H1 (cell line): ENCODE results near the gene ERC1. TPM values are rescaled to one million over a fixed set of nuclear protein-coding genes. Genes with fewer than 3 reads are reported as not detected.

Experiments
- CTCF ChIA-PET: fragments of 300-600 bp; sonication (Branson Sonifier 250); formaldehyde crosslinking; loops from one replicate; lab custom pipeline; 2021; ENCODE audit not compliant: partially characterized antibody; lab: Charles Lee
- POLR2A ChIA-PET: fragments of 300-600 bp; sonication (Branson Sonifier 250); formaldehyde crosslinking; loops from one replicate; lab custom pipeline; 2021; ENCODE audit warnings: inconsistent platforms; ENCODE audit not compliant: partially characterized antibody; lab: Charles Lee
- DNase-seq, 2 experiments: peaks; one replicate each; pipeline versions ENCODE4 v3.0.0 to v3.0.0-alpha.2; 2010 to 2022; ENCODE audit warnings: low spot score in 2 of 2, low read depth in 1 of 2, mixed read lengths in 1 of 2
- FAIRE-seq: peaks from 2 replicates; lab custom pipeline; 2011; peaks lifted over from hg19 to GRCh38; lab: Jason Lieb, UNC
- H2AFZ ChIP-seq: 2 replicates; pipeline ENCODE4 v1.8.1; 2012; ENCODE audit warnings: low read length, inconsistent platforms
- H2AK5ac ChIP-seq: 2 replicates; pipeline ENCODE4 v1.6.1; 2013; ENCODE audit warnings: low read depth, low read length
- H2BK120ac ChIP-seq: replicated peaks from 2 replicates; pipeline ENCODE3; 2013; ENCODE audit warnings: low read depth, low read length, inconsistent platforms
- H2BK12ac ChIP-seq: 2 replicates; pipeline ENCODE4 v1.6.1; 2013; ENCODE audit warnings: low read depth, low read length
- H2BK15ac ChIP-seq: 2 replicates; pipeline ENCODE4 v1.6.1; 2013; ENCODE audit warnings: low read length
- H2BK20ac ChIP-seq: 2 replicates; pipeline ENCODE4 v1.6.1; 2013; ENCODE audit warnings: low read length
- H2BK5ac ChIP-seq: 2 replicates; pipeline ENCODE4 v1.6.1; 2013; ENCODE audit warnings: low read depth, low read length
- H3K14ac ChIP-seq: 2 replicates; pipeline ENCODE4 v1.6.1; 2013; ENCODE audit warnings: inconsistent platforms; ENCODE audit not compliant: insufficient read length
- H3K18ac ChIP-seq: 2 replicates; pipeline ENCODE4 v1.6.1; 2013; ENCODE audit warnings: low read length; ENCODE audit errors: extremely low read depth
- H3K23ac ChIP-seq: 2 replicates; pipeline ENCODE4 v1.6.1; 2013; ENCODE audit warnings: inconsistent platforms; ENCODE audit not compliant: insufficient read length
- H3K23me2 ChIP-seq: 2 replicates; pipeline ENCODE4 v1.6.1; 2013; ENCODE audit warnings: low read depth, low read length
- H3K27ac ChIP-seq: 2 replicates; pipeline ENCODE4 v1.6.1; 2011; ENCODE audit warnings: low read depth, low read length, inconsistent platforms
- H3K27me3 ChIP-seq, 4 experiments: replicated peaks in 1 of 4; 1 replicate in 1 of 4; 2 replicates in 3 of 4; pipeline versions ENCODE4 v1.6.1 to v1.8.1; 2011 to 2013; ENCODE audit warnings: low read length in 3 of 4, mild to moderate bottlenecking in 3 of 4, inconsistent platforms in 2 of 4, mixed read lengths in 2 of 4, moderate library complexity in 1 of 4; ENCODE audit not compliant: control insufficient read depth in 3 of 4, insufficient read depth in 3 of 4; ENCODE audit errors: extremely low read depth in 1 of 4
- H3K36me3 ChIP-seq, 4 experiments: 2 replicates each; pipeline versions ENCODE4 v1.6.1 to v1.8.1; 2011 to 2013; ENCODE audit warnings: mild to moderate bottlenecking in 4 of 4, low read length in 3 of 4, moderate library complexity in 2 of 4, control low read depth in 1 of 4, inconsistent platforms in 1 of 4; ENCODE audit not compliant: insufficient read depth in 4 of 4, control insufficient read depth in 2 of 4
- H3K4ac ChIP-seq: replicated peaks from 2 replicates; pipeline ENCODE3; 2013; ENCODE audit warnings: low read length, low read depth, mixed read lengths, inconsistent platforms; ENCODE audit not compliant: insufficient read length
- H3K4me1 ChIP-seq, 4 experiments: replicated peaks in 1 of 4; 1 replicate in 1 of 4; 2 replicates in 3 of 4; pipeline versions ENCODE4 v1.6.1 to v1.8.1; 2011 to 2013; ENCODE audit warnings: low read length in 3 of 4, inconsistent platforms in 2 of 4, mixed read lengths in 1 of 4; ENCODE audit not compliant: insufficient read depth in 4 of 4, control insufficient read depth in 3 of 4
- H3K4me2 ChIP-seq, 2 experiments: 2 replicates each; pipeline versions ENCODE4 v1.6.1 to v1.8.1; 2011 to 2013; ENCODE audit warnings: low read depth in 2 of 2, low read length in 2 of 2, control low read depth in 1 of 2, inconsistent platforms in 1 of 2, mild to moderate bottlenecking in 1 of 2; ENCODE audit not compliant: insufficient read depth in 1 of 2
- H3K4me3 ChIP-seq, 4 experiments: fragments of 200-600, 300-600 bp in 1 of 4; sonication (generic), shearing (Covaris generic), sonication (Bioruptor Twin) in 1 of 4; 2 replicates each; pipeline versions ENCODE4 v1.5.1 to v1.8.1; 2011 to 2016; ENCODE audit warnings: low read length in 4 of 4, low read depth in 3 of 4, control low read depth in 2 of 4, inconsistent platforms in 2 of 4, mild to moderate bottlenecking in 2 of 4, mixed read lengths in 1 of 4, moderate library complexity in 1 of 4; ENCODE audit not compliant: insufficient read depth in 2 of 4; ENCODE audit errors: extremely low read depth in 1 of 4
- H3K56ac ChIP-seq: replicated peaks from 2 replicates; pipeline ENCODE3; 2013; ENCODE audit warnings: low read depth, mild to moderate bottlenecking, mixed read lengths, low read length, inconsistent platforms; ENCODE audit not compliant: insufficient read length
- H3K79me1 ChIP-seq: 2 replicates; pipeline ENCODE4 v1.6.1; 2013; ENCODE audit warnings: low read depth, low read length, control low read depth
- H3K79me2 ChIP-seq, 2 experiments: 2 replicates each; pipeline versions ENCODE4 v1.6.1 to v1.8.1; 2012 to 2013; ENCODE audit warnings: low read length in 2 of 2, mild to moderate bottlenecking in 2 of 2, inconsistent platforms in 1 of 2; ENCODE audit not compliant: insufficient read depth in 2 of 2, control insufficient read depth in 1 of 2
- H3K9ac ChIP-seq, 4 experiments: replicated peaks in 1 of 4; 1 replicate in 1 of 4; 2 replicates in 3 of 4; pipeline versions ENCODE4 v1.6.1 to v1.8.1; 2011 to 2013; ENCODE audit warnings: low read depth in 3 of 4, low read length in 3 of 4, control low read depth in 2 of 4, mild to moderate bottlenecking in 2 of 4, moderate library complexity in 2 of 4, inconsistent platforms in 1 of 4; ENCODE audit errors: extremely low read depth in 1 of 4
- H3K9me3 ChIP-seq, 2 experiments: 2 replicates each; pipeline versions ENCODE4 v1.6.1 to v1.8.1; 2012 to 2013; ENCODE audit warnings: mild to moderate bottlenecking in 2 of 2, moderate library complexity in 2 of 2, control low read depth in 1 of 2, inconsistent platforms in 1 of 2, low read depth in 1 of 2, low read length in 1 of 2, mixed read lengths in 1 of 2; ENCODE audit not compliant: insufficient read depth in 2 of 2
- H4K20me1 ChIP-seq, 2 experiments: replicated peaks in 1 of 2; 2 replicates each; pipeline versions ENCODE3 to v1.8.1; 2011 to 2013; ENCODE audit warnings: inconsistent platforms in 2 of 2, low read length in 2 of 2, mild to moderate bottlenecking in 1 of 2; ENCODE audit not compliant: insufficient read depth in 2 of 2, control insufficient read depth in 1 of 2
- H4K5ac ChIP-seq: 2 replicates; pipeline ENCODE4 v1.6.1; 2013; ENCODE audit warnings: low read length, low read depth, mixed read lengths, inconsistent platforms; ENCODE audit not compliant: insufficient read length
- H4K8ac ChIP-seq: 2 replicates; pipeline ENCODE4 v1.8.0; 2013; ENCODE audit warnings: mild to moderate bottlenecking, moderate library complexity, low read length, inconsistent platforms; ENCODE audit not compliant: insufficient read depth; ENCODE audit errors: extremely low read depth
- H4K91ac ChIP-seq: replicated peaks from 2 replicates; pipeline ENCODE3; 2013; ENCODE audit warnings: low read length, mixed read lengths, inconsistent platforms; ENCODE audit not compliant: insufficient read length
- CBX5 ChIP-seq: fragments of 300-800, 300-1000 bp; sonication (generic); IDR thresholded peaks from 2 replicates; pipeline ENCODE4 v1.7.1; 2016; ENCODE audit warnings: antibody characterized with exemption, low read length, low read depth
- KDM1A ChIP-seq: fragments of 200-600, 300-600 bp; sonication (generic); IDR thresholded peaks from 2 replicates; pipeline ENCODE4 v1.7.1; 2016; ENCODE audit warnings: mild to moderate bottlenecking, low read length, borderline replicate concordance
- SAP30 ChIP-seq: fragments of 300-600 bp; sonication (generic); IDR thresholded peaks from 2 replicates; pipeline ENCODE4 v1.7.1; 2012; ENCODE audit warnings: low read length, moderate library complexity, mild to moderate bottlenecking, inconsistent platforms; ENCODE audit not compliant: insufficient read depth, insufficient replicate concordance
- SIRT6 ChIP-seq: IDR thresholded peaks from one replicate; pipeline ENCODE4 v1.7.1; 2012; ENCODE audit warnings: low read length, inconsistent platforms
- TCF12 ChIP-seq: IDR thresholded peaks from 2 replicates; pipeline ENCODE4 v1.6.1; 2011; ENCODE audit warnings: low read depth, mild to moderate bottlenecking, low read length
- YY1 ChIP-seq: IDR thresholded peaks from 2 replicates; pipeline ENCODE4 v1.6.1; 2011; ENCODE audit warnings: low read depth, mild to moderate bottlenecking, low read length
- WGBS, 2 experiments: shearing (Covaris generic) in 1 of 2; methylation state at CpG; one replicate each; pipeline versions ENCODE4 v1.1.6 to v1.1.7; 2013 to 2015; ENCODE audit warnings: low lambda C conversion rate in 2 of 2, mixed read lengths in 2 of 2, inconsistent platforms in 1 of 2, low coverage in 1 of 2, missing lambda C conversion rate in 1 of 2; ENCODE audit not compliant: insufficient replicate concordance in 2 of 2, insufficient coverage in 1 of 2, insufficient read length in 1 of 2; ENCODE audit errors: extremely low coverage in 1 of 2, missing lambda C conversion rate in 1 of 2; 5-methylcytosine and 5-hydroxymethylcytosine counted together
- polyA plus RNA-seq, 7 experiments: library from polyadenylated mRNA; depleted of rRNA in 3 of 7; stranded (reverse) in 5 of 7; unstranded in 2 of 7; fragments of >200 nt in 5 of 7; fragments of 200-250 nt in 2 of 7; gene quantifications; 1 replicate in 5 of 7; 2 replicates in 1 of 7; 4 replicates in 1 of 7; pipeline versions ENCODE4 v1.2.1 to v1.2.3, GENCODE V29; 2011 to 2013; ENCODE audit warnings: missing spikeins in 2 of 7, mixed read lengths in 2 of 7
- total RNA-seq: library from RNA; stranded (reverse); fragmentation: NEBNext Ultra II Directional; extraction: Animal tissue kit (Norgen Biotek cat#: 25700); gene quantifications from 2 replicates; pipeline ENCODE4 v1.2.1, GENCODE V29; 2021

ERC1 gene
- total and polyA plus RNA-seq, 2 of the 8 experiments (the other 6 are each of a cell fraction or from before 2014, with no cell fraction given): 7.8 to 45.7 TPM

- Histone ChIP-seq H3K4me2 (no peak overlapping the region), H3K27me3 (no peaks in the 10 kb centered on the region), H4K8ac (no peak overlapping the region), H3K27ac (no peak overlapping the region), H3K4me1 (no peaks in the 10 kb centered on the region), H2BK15ac (no peak overlapping the region), H3K4me3 (no peak overlapping the region), H3K9ac (no peak overlapping the region), H3K56ac (no peak overlapping the region), H3K23ac (no peak overlapping the region), H3K14ac (no peak overlapping the region), H2AFZ (no peak overlapping the region), H4K91ac (no peak overlapping the region), H3K9me3 (no peaks in the 10 kb centered on the region), H4K5ac (no peak overlapping the region), H3K79me2 (no peaks in the 10 kb centered on the region), H3K23me2 (no peaks in the 10 kb centered on the region), H2BK12ac (no peak overlapping the region), H2BK20ac (no peak overlapping the region), H3K4ac (no peak overlapping the region), H2AK5ac (no peak overlapping the region), H3K36me3 (no peaks in the 10 kb centered on the region), H2BK5ac (no peak overlapping the region), H3K18ac (no peak overlapping the region), H4K20me1 (no peaks in the 10 kb centered on the region), H2BK120ac (no peak overlapping the region), H3K79me1 (no peaks in the 10 kb centered on the region)
- WGBS, 2 experiments: 79% methylated on average over 1 of the region's 1 CpG; no CpG with 5 or more reads in 1 of the 2 experiments
- FAIRE-seq (no peak), DNase-seq (no peak)
- ChIA-PET POLR2A (no interaction called here), CTCF (interaction anchor here (0.8 kb wide), 2 partner anchors 9 to 1293 kb away, joined by 3 to 5 read pairs; no protein-coding TSS in a partner anchor)
- TF ChIP-seq SAP30 (no peak), TCF12 (no peak), SIRT6 (no peak), CBX5 (no peak), YY1 (no peak), KDM1A (no peak)
These were observed 355.1 kb downstream of the ERC1 start for GRCh38 chr12:1346126-1346525.
